Naive thymus-derived CD4-positive, alpha-beta T cell (primary cell): Measurements from ENCODE around the gene CCL17. TPM values are rescaled to one million over a fixed set of nuclear protein-coding genes. Genes with fewer than 3 reads are reported as not detected.

Experiments used
- ATAC-seq: fragments of 150-1000 bp; cut with Tn5 transposase; 2 replicates; pipeline ENCODE4 v1.10.0; 2021; ENCODE audit warnings: mild to moderate bottlenecking, moderate library complexity
- CTCF ChIA-PET: fragments of 350-600 bp; sonication (Branson Sonifier 250); formaldehyde crosslinking; loops from one replicate; lab custom pipeline; 2021; ENCODE audit warnings: antibody characterized with exemption; lab: Charles Lee
- POLR2A ChIA-PET: fragments of 350-600 bp; sonication (Branson Sonifier 250); formaldehyde crosslinking; loops from one replicate; lab custom pipeline; 2021; ENCODE audit warnings: antibody characterized with exemption, inconsistent platforms; lab: Charles Lee
- DNase-seq, 9 donors: peaks; one replicate each; pipeline versions ENCODE4 v3.0.0 to v3.0.0-alpha.2; 2020 to 2022; ENCODE audit warnings: mixed read lengths in 1 of 9
- H3K27ac ChIP-seq: one replicate; pipeline ENCODE4 v1.7.0; 2013; ENCODE audit warnings: mild to moderate bottlenecking, low read depth, low read length, moderate library complexity
- H3K27me3 ChIP-seq, 2 donors: one replicate each; pipeline ENCODE4 v1.7.0; 2013; ENCODE audit warnings: low read length in 2 of 2, mild to moderate bottlenecking in 2 of 2, moderate library complexity in 2 of 2; ENCODE audit not compliant: control insufficient read depth in 2 of 2, insufficient read depth in 2 of 2
- H3K36me3 ChIP-seq, 3 experiments: 1 replicate in 2 of 3; 2 replicates in 1 of 3; pipeline ENCODE4 v1.7.0; 2013; ENCODE audit warnings: low read length in 3 of 3, mild to moderate bottlenecking in 3 of 3, moderate library complexity in 1 of 3; ENCODE audit not compliant: insufficient read depth in 3 of 3, control insufficient read depth in 2 of 3
- H3K4me1 ChIP-seq, 2 donors: one replicate each; pipeline ENCODE4 v1.7.0; 2013; ENCODE audit warnings: low read length in 2 of 2, mild to moderate bottlenecking in 2 of 2, moderate library complexity in 1 of 2; ENCODE audit not compliant: control insufficient read depth in 2 of 2, insufficient read depth in 2 of 2
- H3K4me3 ChIP-seq: 2 replicates; pipeline ENCODE4 v1.7.0; 2013; ENCODE audit warnings: mild to moderate bottlenecking, low read length
- H3K9me3 ChIP-seq, 3 experiments: 1 replicate in 2 of 3; 2 replicates in 1 of 3; pipeline ENCODE4 v1.7.0; 2013; ENCODE audit warnings: low read length in 3 of 3; ENCODE audit not compliant: control insufficient read depth in 2 of 3
- H3K27ac Mint-ChIP-seq, 9 donors: one replicate each; pipeline ENCODE4 v1.8.0; 2020 to 2022; ENCODE audit warnings: mixed read lengths in 9 of 9, mild to moderate bottlenecking in 8 of 9, moderate library complexity in 5 of 9, inconsistent platforms in 2 of 9
- H3K27me3 Mint-ChIP-seq, 5 donors: one replicate each; pipeline ENCODE4 v1.8.0; 2021 to 2022; ENCODE audit warnings: mixed read lengths in 5 of 5, mild to moderate bottlenecking in 1 of 5
- H3K36me3 Mint-ChIP-seq, 5 donors: one replicate each; pipeline ENCODE4 v1.8.0; 2020 to 2022; ENCODE audit warnings: mixed read lengths in 5 of 5, mild to moderate bottlenecking in 3 of 5, inconsistent platforms in 1 of 5
- H3K4me1 Mint-ChIP-seq, 7 donors: one replicate each; pipeline ENCODE4 v1.8.0; 2020 to 2022; ENCODE audit warnings: mixed read lengths in 7 of 7, mild to moderate bottlenecking in 3 of 7, inconsistent platforms in 1 of 7
- H3K4me3 Mint-ChIP-seq, 10 donors: one replicate each; pipeline ENCODE4 v1.8.0; 2020 to 2022; ENCODE audit warnings: mild to moderate bottlenecking in 10 of 10, mixed read lengths in 10 of 10, moderate library complexity in 6 of 10, inconsistent platforms in 2 of 10
- H3K9me3 Mint-ChIP-seq, 11 donors: one replicate each; pipeline ENCODE4 v1.8.0; 2020 to 2022; ENCODE audit warnings: mixed read lengths in 11 of 11, mild to moderate bottlenecking in 4 of 11, inconsistent platforms in 1 of 11, moderate library complexity in 1 of 11
- intact Hi-C, 2 donors: fragments of 100-400 bp; cut with micrococcal nuclease; formaldehyde crosslinking; loops; one replicate each; pipeline ENCODE4 v1.15.1; 2023
- polyA plus RNA-seq, 2 donors: library from polyadenylated mRNA; unstranded; fragments of 300-500 nt; fragmentation: Illumina TruSeq; gene quantifications; one replicate each; pipeline ENCODE4 v1.2.3, GENCODE V29; 2021
- total RNA-seq, 6 experiments: library from RNA in 5 of 6; stranded (reverse) in 5 of 6; gene quantifications; 1 replicate in 5 of 6; 2 replicates in 1 of 6; pipeline ENCODE4 v1.2.3 and lab custom pipeline; 2021 to 2026

The CCL17 gene
- total and polyA plus RNA-seq, 7 experiments from 2014 or later, result 0.60 TPM; not detected in 6

- Histone ChIP-seq H3K4me1 (peaks cover 0 to 9% of the 10 kb centered on the region in 2 donors), H3K9me3 (no peaks in the 10 kb centered on the region), H3K4me3 (no peak overlapping the region), H3K27ac (no peak overlapping the region), H3K27me3 (no peaks in the 10 kb centered on the region), H3K36me3 (peaks cover 15 to 52% (median 18%) of the 10 kb centered on the region in 3 experiments)
- intact Hi-C loops, result no loop called here
- no peak overlapping the region for H3K4me3 Mint-ChIP-seq
- CTCF ChIA-PET, result no interaction called here
- DNase-seq (no peak), ATAC-seq (no peak)
- H3K36me3 Mint-ChIP-seq, result peaks cover 16 to 40% (median 25%) of the 10 kb centered on the region in 5 donors
- POLR2A ChIA-PET, result no interaction called here
- no peaks in the 10 kb centered on the region for H3K27me3 Mint-ChIP-seq
- H3K9me3 Mint-ChIP-seq, result no peaks in the 10 kb centered on the region
- peaks cover 0 to 24% (median 14%) of the 10 kb centered on the region in 7 donors for H3K4me1 Mint-ChIP-seq
- peak overlapping the region in 5 of 9 donors; percentile 26 to 62 (median 41) for H3K27ac Mint-ChIP-seq
Observed at GRCh38 chr16:57427824-57428223, 23.3 kb downstream of the CCL17 start.

GRCh38 chr16:57430955-57431354 lies 26.4 kb downstream of the CCL17 start:
- H3K4me3 Mint-ChIP-seq, result no peak overlapping the region
- CTCF ChIA-PET, result interaction anchor here (1.2 to 5.5 kb wide), 2 partner anchors 13 to 83 kb away, joined by 5 to 43 read pairs; no protein-coding TSS in a partner anchor
- peaks cover 16 to 57% (median 36%) of the 10 kb centered on the region in 5 donors for H3K36me3 Mint-ChIP-seq
- H3K27ac Mint-ChIP-seq, result peak overlapping the region in 8 of 9 donors; percentile 43 to 90 (median 78)
- no peaks in the 10 kb centered on the region for H3K9me3 Mint-ChIP-seq
- Histone ChIP-seq H3K36me3 (peaks cover 20 to 62% (median 25%) of the 10 kb centered on the region in 3 experiments), H3K4me3 (no peak overlapping the region), H3K27ac (no peak overlapping the region), H3K27me3 (no peaks in the 10 kb centered on the region), H3K4me1 (peaks cover 0 to 33% of the 10 kb centered on the region in 2 donors), H3K9me3 (no peaks in the 10 kb centered on the region)
- intact Hi-C loops, result no loop called here
- DNase-seq (no peak), ATAC-seq (no peak)
- POLR2A ChIA-PET, result interaction anchor here (0.9 to 1.3 kb wide), 2 partner anchors 8 to 12 kb away, joined by 3 to 4 read pairs; no protein-coding TSS in a partner anchor
- no peaks in the 10 kb centered on the region for H3K27me3 Mint-ChIP-seq
- H3K4me1 Mint-ChIP-seq, result peaks cover 0 to 48% (median 38%) of the 10 kb centered on the region in 7 donors

GRCh38 chr16:57432505-57432904 lies 27.9 kb downstream of the CCL17 start:
- CTCF ChIA-PET, result interaction anchor here (0.8 to 5.5 kb wide), 4 partner anchors 9 to 14 kb away, joined by 3 to 43 read pairs (median 8); no protein-coding TSS in a partner anchor
- Histone ChIP-seq H3K27ac (peak overlapping the region; percentile 49), H3K4me1 (peaks cover 0 to 33% of the 10 kb centered on the region in 2 donors), H3K27me3 (no peaks in the 10 kb centered on the region), H3K9me3 (no peaks in the 10 kb centered on the region), H3K4me3 (no peak overlapping the region), H3K36me3 (peaks cover 22 to 63% (median 25%) of the 10 kb centered on the region in 3 experiments)
- peaks cover 0 to 48% (median 38%) of the 10 kb centered on the region in 7 donors for H3K4me1 Mint-ChIP-seq
- H3K9me3 Mint-ChIP-seq, result no peaks in the 10 kb centered on the region
- H3K27ac Mint-ChIP-seq, result peak overlapping the region in 8 of 9 donors; percentile 74 to 93 (median 88)
- ATAC-seq (no peak), DNase-seq (no peak)
- H3K36me3 Mint-ChIP-seq, result peaks cover 16 to 55% (median 36%) of the 10 kb centered on the region in 5 donors
- no peaks in the 10 kb centered on the region for H3K27me3 Mint-ChIP-seq
- H3K4me3 Mint-ChIP-seq, result peak overlapping the region in 5 of 10 donors; percentile 67 to 79 (median 70)
- POLR2A ChIA-PET, result interaction anchor here (0.8 to 2.4 kb wide), 5 partner anchors 15 to 133 kb away, joined by 3 to 12 read pairs (median 4); partner anchors contain the start of genes CIAPIN1, COQ9 and POLR2C
- intact Hi-C loops, result no loop called here

GRCh38 chr16:57432989-57433388 lies 28.4 kb downstream of the CCL17 start:
- Histone ChIP-seq H3K27me3 (no peaks in the 10 kb centered on the region), H3K4me3 (no peak overlapping the region), H3K27ac (peak overlapping the region; percentile 49), H3K9me3 (no peaks in the 10 kb centered on the region), H3K36me3 (peaks cover 22 to 58% (median 25%) of the 10 kb centered on the region in 3 experiments), H3K4me1 (peaks cover 0 to 33% of the 10 kb centered on the region in 2 donors)
- H3K36me3 Mint-ChIP-seq, result peaks cover 16 to 53% (median 39%) of the 10 kb centered on the region in 5 donors
- ChIA-PET POLR2A (interaction anchor here (0.8 to 2.4 kb wide), 7 partner anchors 8 to 134 kb away, joined by 3 to 12 read pairs (median 4); partner anchors contain the start of genes CIAPIN1, COQ9 and POLR2C), CTCF (interaction anchor here (1.1 to 5.5 kb wide), 5 partner anchors 8 to 132 kb away, joined by 3 to 43 read pairs (median 3); no protein-coding TSS in a partner anchor)
- H3K4me3 Mint-ChIP-seq, result peak overlapping the region in 8 of 10 donors; percentile 43 to 79 (median 70)
- H3K27me3 Mint-ChIP-seq, result no peaks in the 10 kb centered on the region
- ATAC-seq (no peak), DNase-seq (peak in 2 of 9 donors; percentile 16 to 17)
- H3K4me1 Mint-ChIP-seq, result peaks cover 0 to 48% (median 38%) of the 10 kb centered on the region in 7 donors
- intact Hi-C loops, result loop anchor here in 1 of 2 donors (1.0 kb wide), 1 partner anchor 14 kb away; no protein-coding TSS in a partner anchor
- H3K27ac Mint-ChIP-seq, result peak overlapping the region in 8 of 9 donors; percentile 74 to 93 (median 88)
- no peaks in the 10 kb centered on the region for H3K9me3 Mint-ChIP-seq

- H3K9me3 ChIP-seq, result no peaks in the 10 kb centered on the region
- peaks cover 0 to 33% of the 10 kb centered on the region in 2 donors for H3K4me1 ChIP-seq
- peak overlapping the region; percentile 49 for H3K27ac ChIP-seq
- H3K27me3 ChIP-seq, result no peaks in the 10 kb centered on the region
- H3K36me3 Mint-ChIP-seq, result peaks cover 10 to 53% (median 42%) of the 10 kb centered on the region in 5 donors
- peaks cover 22 to 58% (median 25%) of the 10 kb centered on the region in 3 experiments for H3K36me3 ChIP-seq
- H3K9me3 Mint-ChIP-seq, result no peaks in the 10 kb centered on the region
- H3K4me3 ChIP-seq, result no peak overlapping the region
- peak in 7 of 9 donors; percentile 54 to 86 (median 72) for DNase-seq
- peaks cover 0 to 48% (median 38%) of the 10 kb centered on the region in 7 donors for H3K4me1 Mint-ChIP-seq
- H3K27ac Mint-ChIP-seq, result peak overlapping the region in 8 of 9 donors; percentile 77 to 93 (median 90)
- ChIA-PET CTCF (interaction anchor here (1.2 to 5.5 kb wide), 3 partner anchors 16 to 133 kb away, joined by 3 to 43 read pairs (median 3); no protein-coding TSS in a partner anchor), POLR2A (interaction anchor here (0.6 to 2.4 kb wide), 5 partner anchors 11 to 33 kb away, joined by 3 to 12 read pairs (median 3); partner anchors contain the start of genes CIAPIN1, COQ9 and POLR2C)
- peak overlapping the region in 9 of 10 donors; percentile 9 to 79 (median 70) for H3K4me3 Mint-ChIP-seq
- intact Hi-C loops, result loop anchor here in 1 of 2 donors (1.0 kb wide), 1 partner anchor 13 kb away; the partner anchor contains the start of genes CIAPIN1 and COQ9
- H3K27me3 Mint-ChIP-seq, result no peaks in the 10 kb centered on the region
- peak; percentile 85 for ATAC-seq
Observed at GRCh38 chr16:57434003-57434402, 29.4 kb downstream of the CCL17 start.

- Mint-ChIP-seq H3K27me3 (no peaks in the 10 kb centered on the region), H3K27ac (peak overlapping the region in 6 of 9 donors; percentile 43 to 90 (median 78)), H3K9me3 (peaks cover 0 to 13% (median 8%) of the 10 kb centered on the region in 11 donors), H3K4me3 (peak overlapping the region in 1 of 10 donors; percentile 27), H3K4me1 (peaks cover 0 to 48% (median 42%) of the 10 kb centered on the region in 7 donors), H3K36me3 (peaks cover 19 to 58% (median 50%) of the 10 kb centered on the region in 5 donors)
- ATAC-seq (no peak), DNase-seq (no peak)
- Histone ChIP-seq H3K4me3 (no peak overlapping the region), H3K9me3 (peaks cover 0 to 10% (median 0%) of the 10 kb centered on the region in 3 experiments), H3K27ac (no peak overlapping the region), H3K4me1 (peaks cover 0 to 33% of the 10 kb centered on the region in 2 donors), H3K36me3 (peaks cover 17 to 59% (median 18%) of the 10 kb centered on the region in 3 experiments), H3K27me3 (no peaks in the 10 kb centered on the region)
- intact Hi-C loops, result no loop called here
- ChIA-PET POLR2A (interaction anchor here (0.9 kb wide), 2 partner anchors 26 to 136 kb away, joined by 3 read pairs; partner anchors contain the start of gene POLR2C), CTCF (interaction anchor here (0.8 to 1.1 kb wide), 2 partner anchors 14 to 136 kb away, joined by 3 to 4 read pairs; no protein-coding TSS in a partner anchor)
Observed at GRCh38 chr16:57435838-57436237, 31.3 kb downstream of the CCL17 start.
